K562 (cell line): Measurements from ENCODE around the gene TOP3A. TPM values are rescaled to one million over a fixed set of nuclear protein-coding genes. Genes with fewer than 3 reads are reported as not detected.
A peak's percentile ranks its signal among the peaks of the same experiment; 100 is the strongest.

Source experiments
- C11orf30 ChIP-seq: fragments of 450-650 bp; IDR thresholded peaks from 2 replicates; pipeline ENCODE4 v1.6.1; 2016; ENCODE audit warnings: low read depth, mild to moderate bottlenecking
- CAMTA2 ChIP-seq: fragments of 250-450 bp; sonication (Bioruptor Pico); conservative IDR thresholded peaks from 2 replicates; pipeline ENCODE4 v1.5.1; 2022
- CBFA2T2 ChIP-seq: fragments of 450-650 bp; conservative IDR thresholded peaks from 2 replicates; pipeline ENCODE4 v1.6.1; 2017; ENCODE audit warnings: mild to moderate bottlenecking
- CSDE1 ChIP-seq, 2 experiments: fragments of 450-650 bp; IDR thresholded peaks; 2 replicates each; pipeline ENCODE4 v1.6.1; 2016; ENCODE audit warnings: mild to moderate bottlenecking in 1 of 2
- E2F3 ChIP-seq: fragments of 250-450 bp; sonication (Bioruptor Pico); IDR thresholded peaks from 2 replicates; pipeline ENCODE4 v1.4.0; 2020; ENCODE audit warnings: mild to moderate bottlenecking
- ELF1 ChIP-seq: fragments of 200-800 bp; sonication (Bioruptor generic); IDR thresholded peaks from 2 replicates; pipeline ENCODE4 v1.6.1; 2016; ENCODE audit warnings: missing genetic modification characterization, missing compliant biosample characterization
- HNRNPH1 ChIP-seq: fragments of 200-400 bp; formaldehyde crosslinking; optimal IDR thresholded peaks from 2 replicates; pipeline ENCODE3; 2017; ENCODE audit warnings: low read depth, mild to moderate bottlenecking, low read length, moderate library complexity
- KAT8 ChIP-seq: fragments of 450-650 bp; IDR thresholded peaks from 2 replicates; pipeline ENCODE4 v1.6.1; 2016; ENCODE audit warnings: low read depth, mild to moderate bottlenecking
- L3MBTL2 ChIP-seq: fragments of 450-650 bp; IDR thresholded peaks from 2 replicates; pipeline ENCODE4 v1.6.1; 2016; ENCODE audit warnings: mild to moderate bottlenecking, moderate library complexity
- MAFF ChIP-seq: IDR thresholded peaks from 2 replicates; pipeline ENCODE4 v1.6.1; 2012; ENCODE audit warnings: low read length, improper control_type of control experiment
- NFYB ChIP-seq: IDR thresholded peaks from 2 replicates; pipeline ENCODE4 v1.6.1; 2011; ENCODE audit warnings: mild to moderate bottlenecking, moderate library complexity; ENCODE audit not compliant: insufficient read length; ENCODE audit errors: extremely low read depth
- SETDB1 ChIP-seq: IDR thresholded peaks from one replicate; pipeline ENCODE4 v1.6.1; 2012; ENCODE audit warnings: low read length, control low read depth, inconsistent platforms
- SMAD4 ChIP-seq: fragments of 250-450 bp; sonication (Bioruptor Pico); conservative IDR thresholded peaks from 2 replicates; pipeline ENCODE4 v1.8.0; 2021; ENCODE audit warnings: inconsistent platforms, mild to moderate bottlenecking, moderate library complexity
- STAG1 ChIP-seq: sonication (generic); formaldehyde crosslinking; IDR thresholded peaks from 2 replicates; pipeline ENCODE4 v1.5.0; 2020; ENCODE audit warnings: missing genetic modification reagents, borderline replicate concordance
- TBP ChIP-seq: optimal IDR thresholded peaks from 2 replicates; pipeline ENCODE3; 2011; ENCODE audit warnings: low read depth, low read length, improper control_type of control experiment
- TCF3 ChIP-seq: sonication (generic); formaldehyde crosslinking; IDR thresholded peaks from 2 replicates; pipeline ENCODE4 v1.4.0; 2020; ENCODE audit warnings: mild to moderate bottlenecking, missing genetic modification reagents
- ZNF282 ChIP-seq: sonication (generic); formaldehyde crosslinking; IDR thresholded peaks from 2 replicates; pipeline ENCODE4 v1.8.1; 2023; ENCODE audit warnings: missing genetic modification reagents
- ZNF41 ChIP-seq: fragments of 250-450 bp; sonication (Bioruptor Pico); conservative IDR thresholded peaks from 2 replicates; pipeline ENCODE4 v1.4.0; 2020; ENCODE audit warnings: mild to moderate bottlenecking
- ZNF699 ChIP-seq: fragments of 250-450 bp; sonication (Bioruptor Pico); IDR thresholded peaks from 2 replicates; pipeline ENCODE4 v1.8.0; 2021; ENCODE audit warnings: mild to moderate bottlenecking, moderate library complexity; ENCODE audit not compliant: insufficient replicate concordance
- ZZZ3 ChIP-seq: fragments of 450-650 bp; IDR thresholded peaks from 2 replicates; pipeline ENCODE4 v1.6.1; 2016; ENCODE audit warnings: antibody characterized with exemption, mild to moderate bottlenecking, moderate library complexity
- polyA plus RNA-seq, 8 experiments: library from polyadenylated mRNA; depleted of rRNA in 4 of 8; stranded (reverse) in 5 of 8; unstranded in 3 of 8; fragments of >200 nt; fragmentation: Nextera tagmentation in 2 of 8; fragmentation: Illumina TruSeq in 1 of 8; extraction: Ambion mirVana in 2 of 8; extraction: Trizol in 1 of 8; gene quantifications; 2 replicates each; pipeline versions ENCODE4 v1.2.1 to v1.2.3, GENCODE V29; 2011 to 2014; ENCODE audit warnings: inconsistent platforms in 1 of 8, missing spikeins in 1 of 8
- total RNA-seq, 7 experiments: library from RNA; depleted of rRNA in 6 of 7; stranded (reverse); fragments of >200 nt in 6 of 7; fragmentation: Illumina TruSeq in 2 of 7; extraction: Trizol in 2 of 7; gene quantifications; 2 replicates each; pipeline versions ENCODE4 v1.2.1 to v1.2.3, GENCODE V29; 2011 to 2021; ENCODE audit warnings: low replicate concordance in 1 of 7
- TF ChIP-seq, protein P1 (sequence below): fragments of 200-800 bp; sonication (Bioruptor generic); IDR thresholded peaks from 2 replicates; pipeline ENCODE4 v1.6.1; 2017; ENCODE audit warnings: missing genetic modification characterization, missing compliant biosample characterization
- TF ChIP-seq, protein P2 (sequence below): fragments of 450-650 bp; IDR thresholded peaks from 2 replicates; pipeline ENCODE4 v1.6.1; 2014; ENCODE audit warnings: low read depth, mild to moderate bottlenecking, moderate library complexity, borderline replicate concordance
- TF ChIP-seq, protein P3 (sequence below): sonication (generic); formaldehyde crosslinking; IDR thresholded peaks from 2 replicates; pipeline ENCODE4 v1.8.0; 2022; ENCODE audit warnings: missing genetic modification reagents, mild to moderate bottlenecking, moderate library complexity, borderline replicate concordance
- TF ChIP-seq, protein P4 (sequence below): fragments of 200-400 bp; formaldehyde crosslinking; IDR thresholded peaks from 2 replicates; pipeline ENCODE4 v1.6.1; 2017; ENCODE audit warnings: mild to moderate bottlenecking, low read depth, low read length, moderate library complexity

Gene TOP3A
- total and polyA plus RNA-seq, 9 of the 15 experiments (the other 6 are each of a cell fraction or from before 2014, with no cell fraction given) = 5.2 to 49.7 (median 24.7) TPM

DNA sequence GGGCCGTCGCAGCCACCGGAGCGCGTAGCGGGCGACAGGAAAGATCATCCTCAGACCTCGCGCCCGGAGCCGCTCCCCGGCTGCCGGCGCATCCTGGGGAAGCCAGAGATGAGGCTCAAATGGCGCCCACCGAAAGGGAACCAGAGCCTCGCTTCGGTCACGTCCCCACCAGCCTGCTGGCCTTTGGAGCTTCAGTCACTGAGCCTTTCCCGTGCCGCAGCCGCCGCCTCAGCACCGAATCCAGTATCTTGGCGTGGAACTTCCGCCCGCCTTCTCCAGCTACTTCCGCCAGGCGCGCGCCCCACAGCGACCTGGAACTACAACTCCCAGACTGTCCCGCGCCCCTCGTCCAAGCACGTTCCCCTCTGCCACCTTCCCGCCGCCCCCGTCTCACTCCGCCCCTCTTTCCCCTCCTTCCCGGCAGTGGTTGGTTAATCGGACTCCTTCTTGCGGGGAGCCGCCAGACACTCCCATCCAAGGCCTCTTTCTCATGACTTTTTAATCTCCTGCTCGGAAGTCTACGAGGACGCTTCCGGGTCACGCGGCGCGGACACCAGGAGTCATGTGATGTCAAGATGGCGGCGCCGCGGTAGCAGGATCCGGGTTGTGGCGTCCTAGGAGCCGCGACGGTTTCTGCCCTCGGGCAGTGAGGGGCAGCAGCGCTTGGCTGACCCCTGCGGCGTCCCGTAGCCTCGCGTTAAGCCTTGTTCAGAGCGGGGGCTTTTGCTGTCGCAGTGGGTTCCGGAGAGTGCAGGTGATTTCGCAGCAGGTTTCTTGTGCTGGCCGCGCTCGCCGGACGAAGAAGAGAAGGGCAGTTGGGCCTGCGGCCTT, at the start of gene TOP3A, which contains the start of gene SMCR8 (continued):
- TF ChIP-seq KAT8 (no peak), C11orf30 (peak; percentile 99), SMAD4 (CRISPR knock-in tag) (0 out of 2 replicates have a peak, but pooled peaks have one; percentile 37), TBP (peak; percentile 79), ELF1 (peak; percentile 98), E2F3 (no peak), STAG1 (CRISPR knock-in tag) (no peak), TCF3 (CRISPR knock-in tag) (no peak), MAFF (no peak), CSDE1 (IDR thresholded peaks at IDR 0.05) (no peak), CAMTA2 (CRISPR knock-in tag) (no peak), CBFA2T2 (peak; percentile 91), ZNF41 (CRISPR knock-in tag) (no peak), SETDB1 (no peak), NFYB (no peak), ZNF282 (CRISPR knock-in tag) (no peak), ZZZ3 (no peak), ZNF699 (no peak), HNRNPH1 (no peak), L3MBTL2 (peak; percentile 75)
- TF ChIP-seq, protein P1, sequence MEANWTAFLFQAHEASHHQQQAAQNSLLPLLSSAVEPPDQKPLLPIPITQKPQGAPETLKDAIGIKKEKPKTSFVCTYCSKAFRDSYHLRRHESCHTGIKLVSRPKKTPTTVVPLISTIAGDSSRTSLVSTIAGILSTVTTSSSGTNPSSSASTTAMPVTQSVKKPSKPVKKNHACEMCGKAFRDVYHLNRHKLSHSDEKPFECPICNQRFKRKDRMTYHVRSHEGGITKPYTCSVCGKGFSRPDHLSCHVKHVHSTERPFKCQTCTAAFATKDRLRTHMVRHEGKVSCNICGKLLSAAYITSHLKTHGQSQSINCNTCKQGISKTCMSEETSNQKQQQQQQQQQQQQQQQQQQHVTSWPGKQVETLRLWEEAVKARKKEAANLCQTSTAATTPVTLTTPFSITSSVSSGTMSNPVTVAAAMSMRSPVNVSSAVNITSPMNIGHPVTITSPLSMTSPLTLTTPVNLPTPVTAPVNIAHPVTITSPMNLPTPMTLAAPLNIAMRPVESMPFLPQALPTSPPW = peak; percentile 84
- TF ChIP-seq, protein P2, sequence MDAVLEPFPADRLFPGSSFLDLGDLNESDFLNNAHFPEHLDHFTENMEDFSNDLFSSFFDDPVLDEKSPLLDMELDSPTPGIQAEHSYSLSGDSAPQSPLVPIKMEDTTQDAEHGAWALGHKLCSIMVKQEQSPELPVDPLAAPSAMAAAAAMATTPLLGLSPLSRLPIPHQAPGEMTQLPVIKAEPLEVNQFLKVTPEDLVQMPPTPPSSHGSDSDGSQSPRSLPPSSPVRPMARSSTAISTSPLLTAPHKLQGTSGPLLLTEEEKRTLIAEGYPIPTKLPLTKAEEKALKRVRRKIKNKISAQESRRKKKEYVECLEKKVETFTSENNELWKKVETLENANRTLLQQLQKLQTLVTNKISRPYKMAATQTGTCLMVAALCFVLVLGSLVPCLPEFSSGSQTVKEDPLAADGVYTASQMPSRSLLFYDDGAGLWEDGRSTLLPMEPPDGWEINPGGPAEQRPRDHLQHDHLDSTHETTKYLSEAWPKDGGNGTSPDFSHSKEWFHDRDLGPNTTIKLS = peak; percentile 79
- TF ChIP-seq, protein P3, sequence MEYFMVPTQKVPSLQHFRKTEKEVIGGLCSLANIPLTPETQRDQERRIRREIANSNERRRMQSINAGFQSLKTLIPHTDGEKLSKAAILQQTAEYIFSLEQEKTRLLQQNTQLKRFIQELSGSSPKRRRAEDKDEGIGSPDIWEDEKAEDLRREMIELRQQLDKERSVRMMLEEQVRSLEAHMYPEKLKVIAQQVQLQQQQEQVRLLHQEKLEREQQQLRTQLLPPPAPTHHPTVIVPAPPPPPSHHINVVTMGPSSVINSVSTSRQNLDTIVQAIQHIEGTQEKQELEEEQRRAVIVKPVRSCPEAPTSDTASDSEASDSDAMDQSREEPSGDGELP (CRISPR knock-in tag) = peak; percentile 40; the same call in 1 of the 2 replicates
- TF ChIP-seq, protein P4, sequence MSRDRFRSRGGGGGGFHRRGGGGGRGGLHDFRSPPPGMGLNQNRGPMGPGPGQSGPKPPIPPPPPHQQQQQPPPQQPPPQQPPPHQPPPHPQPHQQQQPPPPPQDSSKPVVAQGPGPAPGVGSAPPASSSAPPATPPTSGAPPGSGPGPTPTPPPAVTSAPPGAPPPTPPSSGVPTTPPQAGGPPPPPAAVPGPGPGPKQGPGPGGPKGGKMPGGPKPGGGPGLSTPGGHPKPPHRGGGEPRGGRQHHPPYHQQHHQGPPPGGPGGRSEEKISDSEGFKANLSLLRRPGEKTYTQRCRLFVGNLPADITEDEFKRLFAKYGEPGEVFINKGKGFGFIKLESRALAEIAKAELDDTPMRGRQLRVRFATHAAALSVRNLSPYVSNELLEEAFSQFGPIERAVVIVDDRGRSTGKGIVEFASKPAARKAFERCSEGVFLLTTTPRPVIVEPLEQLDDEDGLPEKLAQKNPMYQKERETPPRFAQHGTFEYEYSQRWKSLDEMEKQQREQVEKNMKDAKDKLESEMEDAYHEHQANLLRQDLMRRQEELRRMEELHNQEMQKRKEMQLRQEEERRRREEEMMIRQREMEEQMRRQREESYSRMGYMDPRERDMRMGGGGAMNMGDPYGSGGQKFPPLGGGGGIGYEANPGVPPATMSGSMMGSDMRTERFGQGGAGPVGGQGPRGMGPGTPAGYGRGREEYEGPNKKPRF = no peak
